Glomerular endothelial cell (primary cell): ENCODE measurements around the gene NTN1. TPM values are rescaled to one million over a fixed set of nuclear protein-coding genes. Genes with fewer than 3 reads are reported as not detected.

ENCODE experiments used
- DNase-seq: peaks from one replicate; pipeline ENCODE4 v3.0.0-alpha.2; 2011; ENCODE audit warnings: low read depth, low spot score; ENCODE audit errors: extremely low read depth
- total RNA-seq: library from RNA; depleted of rRNA; stranded (reverse); fragments of >200 nt; gene quantifications from 2 replicates; pipeline ENCODE4 v1.2.3, GENCODE V29; 2015

NTN1 gene
- total RNA-seq, 1 donor from 2014 or later = 0.82 TPM

- no peak for DNase-seq
Measured at GRCh38 chr17:9004961-9005285, 16.4 kb upstream of the NTN1 start.

- no peak for DNase-seq
Measured at GRCh38 chr17:9006175-9006767, 15.0 kb upstream of the NTN1 start.

GRCh38 chr17:9007052-9007714, 14.1 kb upstream of the NTN1 start:
- no peak for DNase-seq

- DNase-seq = no peak
Measured at GRCh38 chr17:9009096-9009495, 12.2 kb upstream of the NTN1 start.

GRCh38 chr17:9009737-9010136, 11.6 kb upstream of the NTN1 start:
- no peak for DNase-seq

- no peak for DNase-seq
Measured at GRCh38 chr17:9011001-9011400, 10.3 kb upstream of the NTN1 start.

GRCh38 chr17:9016941-9017552, 4.3 kb upstream of the NTN1 start:
- DNase-seq = no peak

GRCh38 chr17:9018726-9019125, 2.6 kb upstream of the NTN1 start:
- DNase-seq = no peak

- no peak for DNase-seq
Measured at GRCh38 chr17:9020096-9020823, 1.1 kb upstream of the NTN1 start.

GRCh38 chr17:9020824-9021157, 519 bp upstream of the NTN1 start:
- no peak for DNase-seq

GRCh38 chr17:9021992-9022572, 772 bp downstream of the NTN1 start:
- DNase-seq = no peak

GRCh38 chr17:9022573-9023391, 1.5 kb downstream of the NTN1 start:
- DNase-seq = no peak

- DNase-seq = no peak
Measured at GRCh38 chr17:9023392-9024218, 2.3 kb downstream of the NTN1 start.

- DNase-seq = no peak
Measured at GRCh38 chr17:9024497-9024896, 3.2 kb downstream of the NTN1 start.

- no peak for DNase-seq
Measured at GRCh38 chr17:9026741-9027140, 5.4 kb downstream of the NTN1 start.

- DNase-seq = no peak
Measured at GRCh38 chr17:9028202-9028987, 7.1 kb downstream of the NTN1 start.

- no peak for DNase-seq
Measured at GRCh38 chr17:9028988-9029570, 7.8 kb downstream of the NTN1 start.

GRCh38 chr17:9032151-9032550, 10.8 kb downstream of the NTN1 start:
- no peak for DNase-seq

GRCh38 chr17:9032583-9032982, 11.3 kb downstream of the NTN1 start:
- no peak for DNase-seq
